Body of pancreas (tissue), 4 donors: ENCODE data around the gene LYRM4.

ENCODE experiments used
- POLR2A ChIP-seq, 3 donors: fragments of 450-650 bp; IDR thresholded peaks; one replicate each; pipeline ENCODE4 v1.6.1; 2016; ENCODE audit warnings: antibody characterized with exemption in 3 of 3, mild to moderate bottlenecking in 2 of 3
- TF ChIP-seq, protein P1 (sequence below), 7 experiments: fragments of 450-650 bp in 4 of 7; fragments of 200-600 bp in 3 of 7; sonication (generic) in 3 of 7; IDR thresholded peaks; one replicate each; pipeline ENCODE4 v1.5.1; 2016 to 2019; ENCODE audit warnings: antibody characterized with exemption in 7 of 7

DNA sequence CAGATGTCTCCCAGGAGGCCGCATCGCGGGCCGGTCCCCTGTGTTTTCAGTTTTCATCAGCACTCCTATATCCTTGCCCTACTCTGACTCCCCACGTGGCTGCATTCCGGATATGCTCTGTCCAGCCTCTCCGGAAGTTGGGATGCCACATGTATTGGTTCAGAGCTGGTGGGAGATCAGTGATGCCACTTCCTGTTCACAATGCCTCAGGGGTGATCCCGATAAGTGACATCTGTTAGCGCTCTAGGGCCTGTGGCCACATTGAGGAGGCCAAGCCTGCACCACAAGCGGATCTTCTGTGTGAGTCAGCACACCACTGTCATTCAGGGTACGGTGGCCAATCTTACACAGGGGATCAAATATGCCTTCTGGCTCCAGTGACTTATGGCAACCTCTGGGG, 117.8 kb downstream of the LYRM4 start:
- no peak for TF ChIP-seq POLR2A (IDR thresholded peaks at IDR 0.05)
- TF ChIP-seq, protein P1, sequence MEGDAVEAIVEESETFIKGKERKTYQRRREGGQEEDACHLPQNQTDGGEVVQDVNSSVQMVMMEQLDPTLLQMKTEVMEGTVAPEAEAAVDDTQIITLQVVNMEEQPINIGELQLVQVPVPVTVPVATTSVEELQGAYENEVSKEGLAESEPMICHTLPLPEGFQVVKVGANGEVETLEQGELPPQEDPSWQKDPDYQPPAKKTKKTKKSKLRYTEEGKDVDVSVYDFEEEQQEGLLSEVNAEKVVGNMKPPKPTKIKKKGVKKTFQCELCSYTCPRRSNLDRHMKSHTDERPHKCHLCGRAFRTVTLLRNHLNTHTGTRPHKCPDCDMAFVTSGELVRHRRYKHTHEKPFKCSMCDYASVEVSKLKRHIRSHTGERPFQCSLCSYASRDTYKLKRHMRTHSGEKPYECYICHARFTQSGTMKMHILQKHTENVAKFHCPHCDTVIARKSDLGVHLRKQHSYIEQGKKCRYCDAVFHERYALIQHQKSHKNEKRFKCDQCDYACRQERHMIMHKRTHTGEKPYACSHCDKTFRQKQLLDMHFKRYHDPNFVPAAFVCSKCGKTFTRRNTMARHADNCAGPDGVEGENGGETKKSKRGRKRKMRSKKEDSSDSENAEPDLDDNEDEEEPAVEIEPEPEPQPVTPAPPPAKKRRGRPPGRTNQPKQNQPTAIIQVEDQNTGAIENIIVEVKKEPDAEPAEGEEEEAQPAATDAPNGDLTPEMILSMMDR (IDR thresholded peaks at IDR 0.05), result no peak
